ENCODE measurements around the gene FXYD6.

FXYD6 gene

DNA sequence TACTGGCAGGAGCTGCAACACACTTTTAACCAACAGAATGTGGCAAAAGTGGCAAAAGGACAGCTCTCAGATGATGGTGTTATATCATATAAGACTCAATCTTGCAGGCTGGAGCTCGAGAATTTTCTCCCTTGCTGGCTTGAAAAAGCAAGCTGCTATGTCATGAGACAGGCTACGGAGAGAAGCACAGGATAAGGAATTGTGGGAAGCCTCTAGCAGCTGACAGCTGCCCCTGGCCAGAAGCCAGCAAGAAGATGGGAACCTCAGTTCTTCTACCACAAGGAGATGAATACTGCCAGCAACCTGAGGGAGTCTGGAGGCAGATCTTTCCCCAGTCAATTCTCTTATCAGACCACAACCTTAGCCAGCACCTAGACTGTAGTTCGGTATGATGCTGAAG lies 24.6 kb downstream of the FXYD6 start:
- TF ChIP-seq, protein P1, sequence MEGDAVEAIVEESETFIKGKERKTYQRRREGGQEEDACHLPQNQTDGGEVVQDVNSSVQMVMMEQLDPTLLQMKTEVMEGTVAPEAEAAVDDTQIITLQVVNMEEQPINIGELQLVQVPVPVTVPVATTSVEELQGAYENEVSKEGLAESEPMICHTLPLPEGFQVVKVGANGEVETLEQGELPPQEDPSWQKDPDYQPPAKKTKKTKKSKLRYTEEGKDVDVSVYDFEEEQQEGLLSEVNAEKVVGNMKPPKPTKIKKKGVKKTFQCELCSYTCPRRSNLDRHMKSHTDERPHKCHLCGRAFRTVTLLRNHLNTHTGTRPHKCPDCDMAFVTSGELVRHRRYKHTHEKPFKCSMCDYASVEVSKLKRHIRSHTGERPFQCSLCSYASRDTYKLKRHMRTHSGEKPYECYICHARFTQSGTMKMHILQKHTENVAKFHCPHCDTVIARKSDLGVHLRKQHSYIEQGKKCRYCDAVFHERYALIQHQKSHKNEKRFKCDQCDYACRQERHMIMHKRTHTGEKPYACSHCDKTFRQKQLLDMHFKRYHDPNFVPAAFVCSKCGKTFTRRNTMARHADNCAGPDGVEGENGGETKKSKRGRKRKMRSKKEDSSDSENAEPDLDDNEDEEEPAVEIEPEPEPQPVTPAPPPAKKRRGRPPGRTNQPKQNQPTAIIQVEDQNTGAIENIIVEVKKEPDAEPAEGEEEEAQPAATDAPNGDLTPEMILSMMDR (conservative IDR thresholded peaks at IDR 0.05; ENCODE audit: low read depth) = no peak
- ChIA-PET POLR2A (ENCODE audit: low non-redundant PET) (no interaction called here), CTCF (no interaction called here)
- H3K27ac ChIP-seq = no peak overlapping the region
- no peak for DNase-seq (ENCODE audit: low spot score)

DNA sequence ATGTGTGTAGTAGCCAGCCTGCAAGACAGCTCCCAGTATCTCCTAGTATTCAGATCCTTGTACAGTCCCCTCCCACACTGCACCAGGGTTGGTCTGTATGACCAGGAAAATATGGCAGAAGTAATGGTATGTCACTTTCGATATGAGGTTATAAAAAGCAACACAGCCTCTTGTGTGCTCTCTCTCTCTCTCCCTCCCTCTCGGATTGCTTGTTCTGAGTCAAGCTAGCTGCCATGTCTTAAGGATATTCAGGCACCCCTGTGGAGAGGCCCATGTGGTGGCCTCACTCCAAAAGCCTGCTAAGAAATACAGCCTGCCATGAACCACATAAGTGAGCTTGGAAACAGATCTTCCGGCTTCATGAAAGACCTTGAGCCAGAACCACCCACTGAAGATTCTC lies 25.4 kb downstream of the FXYD6 start:
- no peak overlapping the region for H3K27ac ChIP-seq
- TF ChIP-seq, protein P1 (conservative IDR thresholded peaks at IDR 0.05; ENCODE audit: low read depth) = no peak
- ChIA-PET CTCF (no interaction called here), POLR2A (ENCODE audit: low non-redundant PET) (no interaction called here)
- no peak for DNase-seq (ENCODE audit: low spot score)

DNA sequence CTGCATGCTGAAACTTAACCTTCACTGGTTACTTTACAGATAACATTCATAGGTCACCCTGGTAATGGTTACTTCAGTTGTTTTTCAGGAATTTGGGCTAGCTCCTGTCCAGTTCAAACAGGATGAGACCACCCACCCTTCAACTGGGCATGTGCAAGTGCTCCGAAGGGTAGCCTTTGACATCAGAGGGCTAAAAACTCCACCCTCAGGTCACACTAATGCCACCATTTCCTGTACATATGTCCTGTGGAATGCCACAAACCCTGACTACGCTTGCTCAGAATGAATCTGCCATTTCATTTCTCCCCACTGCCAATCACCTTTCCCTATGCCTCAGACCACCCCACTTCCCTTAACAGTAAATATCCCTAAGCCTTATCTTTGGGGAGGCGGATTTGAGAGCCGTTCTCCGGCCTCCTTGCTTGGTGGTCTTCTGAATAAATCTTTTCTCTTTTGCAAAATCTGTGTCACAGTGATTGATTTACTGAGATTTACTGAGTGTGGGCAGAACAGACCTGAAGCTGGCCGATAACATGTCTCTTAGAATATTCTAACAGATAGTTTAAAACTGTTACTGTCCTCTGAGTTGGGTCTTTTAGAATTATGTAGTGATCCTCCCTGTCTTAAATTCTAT lies 26.6 kb downstream of the FXYD6 start:
- DNase-seq (ENCODE audit: low spot score) = no peak
- ChIA-PET CTCF (interaction anchor here (1.4 kb wide), 1 partner anchor 97 kb away, joined by 3 read pairs; no protein-coding TSS in a partner anchor), POLR2A (ENCODE audit: low non-redundant PET) (no interaction called here)
- H3K27ac ChIP-seq = no peak overlapping the region
- TF ChIP-seq, protein P1 (conservative IDR thresholded peaks at IDR 0.05; ENCODE audit: low read depth) = no peak

DNA sequence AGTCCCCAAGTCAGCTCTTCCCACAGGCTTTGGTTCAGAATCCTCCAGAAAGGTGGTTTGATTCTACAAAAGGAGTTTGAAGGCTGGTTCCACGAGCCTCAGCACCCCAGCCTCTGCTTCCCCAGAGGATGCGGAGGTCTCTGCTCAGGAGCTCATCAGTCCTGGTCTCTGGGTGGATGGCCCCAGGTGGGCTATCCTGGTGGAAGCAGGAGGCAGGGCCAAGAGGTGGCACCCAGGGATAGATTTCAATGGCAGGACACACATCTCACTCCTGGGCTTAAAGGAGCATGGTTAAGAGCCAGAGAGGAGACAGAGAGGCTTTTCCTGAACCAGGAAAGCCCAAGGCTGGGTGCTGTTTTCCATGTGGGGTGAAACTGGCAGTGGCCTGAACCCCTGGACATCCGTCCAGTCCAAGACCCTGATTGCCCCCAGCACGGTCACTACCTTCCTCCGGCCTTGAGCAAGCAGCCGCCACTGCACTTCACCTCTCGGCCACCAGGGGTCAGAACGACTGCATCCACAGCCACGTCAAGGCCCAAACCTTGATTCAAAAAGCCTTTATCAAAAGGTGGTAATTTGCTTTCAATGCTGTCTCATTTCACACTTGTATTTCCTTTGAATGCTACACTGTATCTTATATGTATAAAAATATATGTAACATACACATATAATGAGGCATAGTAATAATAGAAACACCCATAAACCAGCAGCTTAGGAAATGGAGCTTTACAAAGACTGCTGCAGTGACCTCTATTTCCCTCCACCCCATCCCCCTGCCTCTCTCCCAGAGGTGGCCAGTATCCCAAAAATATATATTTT lies 32.6 kb downstream of the FXYD6 start:
- CTCF ChIA-PET = interaction anchor here (0.6 to 3.6 kb wide), 13 partner anchors 10 to 273 kb away, joined by 3 to 60 read pairs (median 3); no protein-coding TSS in a partner anchor
- POLR2A ChIA-PET (ENCODE audit: low non-redundant PET) = no interaction called here
- TF ChIP-seq, protein P1 (conservative IDR thresholded peaks at IDR 0.05; ENCODE audit: low read depth) = peak; percentile 94
- H3K27ac ChIP-seq = no peak overlapping the region
- DNase-seq (ENCODE audit: low spot score) = peak; percentile 51

DNA sequence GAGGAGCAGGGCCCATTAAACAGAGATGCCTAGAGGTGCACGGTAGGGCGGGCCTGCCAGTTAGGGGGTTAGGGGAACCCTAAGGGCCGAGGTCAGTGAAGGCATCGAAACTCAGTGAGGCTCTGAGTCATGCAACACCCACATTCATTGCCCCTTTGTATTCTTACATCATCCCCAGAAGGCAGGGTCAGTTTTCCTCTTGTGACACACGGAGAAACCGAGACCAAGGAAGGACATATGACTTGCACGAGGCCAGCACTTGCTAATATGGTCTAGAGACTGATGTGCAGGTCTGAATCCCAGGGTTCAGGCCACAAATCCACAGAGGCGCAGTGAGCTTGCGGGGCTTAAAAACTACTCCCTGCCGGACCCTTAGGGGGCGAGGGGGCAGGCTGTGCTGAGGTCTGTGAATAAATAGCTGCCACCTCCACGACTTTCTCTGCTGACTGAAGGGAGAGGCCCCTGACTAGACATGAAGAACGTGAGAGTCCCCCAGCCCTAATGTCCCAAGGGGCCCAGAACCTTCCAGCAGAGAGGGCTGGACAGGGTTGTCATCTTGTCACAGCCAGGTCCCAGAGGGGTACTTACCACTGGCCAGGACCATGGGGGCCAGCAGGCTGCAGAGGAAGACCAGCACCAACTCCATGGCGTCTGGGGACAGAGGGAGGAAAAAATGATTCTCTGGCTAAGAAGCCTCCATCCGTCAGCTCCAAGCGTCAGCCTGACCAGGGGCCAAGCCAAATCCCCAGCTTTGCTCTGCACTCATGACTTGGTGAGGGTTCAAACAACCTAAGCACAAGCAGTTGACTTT lies 34.1 kb downstream of the FXYD6 start:
- no peak for DNase-seq (ENCODE audit: low spot score)
- POLR2A ChIA-PET (ENCODE audit: low non-redundant PET) = no interaction called here
- CTCF ChIA-PET = interaction anchor here (0.7 to 3.6 kb wide), 3 partner anchors 105 to 660 kb away, joined by 5 to 60 read pairs (median 6); no protein-coding TSS in a partner anchor
- TF ChIP-seq, protein P1 (conservative IDR thresholded peaks at IDR 0.05; ENCODE audit: low read depth) = no peak
- no peak overlapping the region for H3K27ac ChIP-seq

DNA sequence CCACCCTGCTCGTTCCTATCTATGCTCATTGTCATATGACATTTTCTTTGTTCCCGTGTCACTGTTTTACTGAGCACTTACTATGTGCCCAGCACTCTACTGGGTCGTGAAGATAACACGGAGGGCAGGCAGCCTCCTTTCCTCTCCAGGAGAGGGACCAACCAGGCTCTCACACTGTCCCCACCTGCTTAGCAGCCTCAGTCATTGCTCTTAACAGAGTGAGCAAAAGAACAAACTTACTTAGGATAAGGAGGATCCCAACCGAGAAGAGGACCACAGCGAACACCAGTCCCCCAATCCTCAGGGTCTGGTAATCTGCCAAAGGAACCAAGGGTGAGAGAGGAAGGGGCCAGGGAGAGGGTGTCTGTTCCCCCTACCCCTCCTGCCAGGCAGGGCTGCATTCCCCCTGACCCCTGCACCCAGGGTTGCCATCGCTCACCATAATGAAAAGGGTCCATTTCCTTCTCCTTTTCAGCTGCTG lies 34.9 kb downstream of the FXYD6 start:
- ChIA-PET CTCF (interaction anchor here (3.6 kb wide), 1 partner anchor 105 kb away, joined by 60 read pairs; no protein-coding TSS in a partner anchor), POLR2A (ENCODE audit: low non-redundant PET) (no interaction called here)
- H3K27ac ChIP-seq = no peak overlapping the region
- DNase-seq (ENCODE audit: low spot score) = no peak
- TF ChIP-seq, protein P1 (conservative IDR thresholded peaks at IDR 0.05; ENCODE audit: low read depth) = no peak

All from RWPE1 (cell line).